B cell (primary cell): ENCODE measurements around the gene FAM151A. TPM values are rescaled to one million over a fixed set of nuclear protein-coding genes. Genes with fewer than 3 reads are reported as not detected.
A peak's percentile ranks its signal among the peaks of the same experiment; 100 is the strongest.

ENCODE experiments used
- ATAC-seq: fragments of 200-7000 bp; cut with Tn5 transposase; one replicate; pipeline ENCODE4 v1.10.0; 2021; ENCODE audit warnings: low read depth, mild to moderate bottlenecking, moderate number of reproducible peaks, moderate library complexity
- CTCF ChIA-PET: fragments of 350-600 bp; sonication (Branson Sonifier 250); formaldehyde crosslinking; loops from one replicate; lab custom pipeline; 2021; ENCODE audit warnings: antibody characterized with exemption, inconsistent platforms; lab: Charles Lee
- POLR2A ChIA-PET: fragments of 350-600 bp; sonication (Branson Sonifier 250); formaldehyde crosslinking; loops from one replicate; lab custom pipeline; 2021; ENCODE audit warnings: antibody characterized with exemption; lab: Charles Lee
- DNase-seq: peaks from one replicate; pipeline ENCODE4 v3.0.0; 2013
- H2AFZ ChIP-seq: 2 replicates; pipeline ENCODE4 v1.6.1; 2012; ENCODE audit warnings: mild to moderate bottlenecking, low read depth, low read length; ENCODE audit not compliant: insufficient read depth, poor library complexity, severe bottlenecking
- H3K27ac ChIP-seq, 2 donors: 1 replicate in 1 of 2; 2 replicates in 1 of 2; pipeline ENCODE4 v1.5.1; 2012 to 2013; ENCODE audit warnings: low read length in 2 of 2, mild to moderate bottlenecking in 2 of 2, moderate library complexity in 1 of 2
- H3K27me3 ChIP-seq, 4 experiments: fragments of 200-600 bp in 1 of 4; sonication (generic) in 1 of 4; replicated peaks in 1 of 4; 1 replicate in 2 of 4; 2 replicates in 2 of 4; pipeline versions ENCODE4 v1.6.1 to v1.7.0; 2013 to 2016; ENCODE audit warnings: low read length in 3 of 4, mild to moderate bottlenecking in 2 of 4, mixed read lengths in 1 of 4, moderate library complexity in 1 of 4; ENCODE audit not compliant: insufficient read depth in 4 of 4, control insufficient read depth in 3 of 4; ENCODE audit errors: control extremely low read depth in 1 of 4
- H3K36me3 ChIP-seq, 2 experiments: replicated peaks in 1 of 2; 1 replicate in 1 of 2; 2 replicates in 1 of 2; pipeline versions ENCODE4 v1.6.1 to v1.7.1; 2013; ENCODE audit warnings: low read length in 1 of 2; ENCODE audit not compliant: insufficient read depth in 2 of 2, control insufficient read depth in 1 of 2; ENCODE audit errors: control extremely low read depth in 1 of 2, extremely low read depth in 1 of 2
- H3K4me1 ChIP-seq, 2 donors: fragments of 200-600 bp in 1 of 2; sonication (generic) in 1 of 2; 1 replicate in 1 of 2; 2 replicates in 1 of 2; pipeline versions ENCODE4 v1.5.1 to v1.6.1; 2013 to 2017; ENCODE audit warnings: low read length in 2 of 2; ENCODE audit not compliant: control insufficient read depth in 2 of 2, insufficient read depth in 2 of 2
- H3K4me2 ChIP-seq: replicated peaks from 2 replicates; pipeline ENCODE3; 2012; ENCODE audit warnings: mild to moderate bottlenecking, low read depth, low read length; ENCODE audit not compliant: poor library complexity, severe bottlenecking
- H3K4me3 ChIP-seq, 5 experiments: fragments of 200-600 bp in 1 of 5; sonication (generic) in 1 of 5; 1 replicate in 3 of 5; 2 replicates in 2 of 5; pipeline versions ENCODE4 v1.5.1 to v1.7.0; 2011 to 2016; ENCODE audit warnings: low read length in 4 of 5, mild to moderate bottlenecking in 4 of 5, low read depth in 2 of 5, control low read depth in 1 of 5, moderate library complexity in 1 of 5; ENCODE audit not compliant: insufficient read depth in 1 of 5; ENCODE audit errors: control extremely low read depth in 1 of 5, extremely low read depth in 1 of 5
- H3K79me2 ChIP-seq: fragments of 200-600 bp; sonication (generic); one replicate; pipeline ENCODE4 v1.6.0; 2016; ENCODE audit warnings: low read length; ENCODE audit not compliant: control insufficient read depth, insufficient read depth
- H3K9ac ChIP-seq: fragments of 200-600 bp; sonication (generic); 2 replicates; pipeline ENCODE4 v1.6.1; 2017; ENCODE audit warnings: mild to moderate bottlenecking, low read length, moderate library complexity
- H3K9me3 ChIP-seq, 3 donors: one replicate each; pipeline versions ENCODE4 v1.6.1 to v1.7.1; 2013; ENCODE audit warnings: low read length in 2 of 3; ENCODE audit not compliant: control insufficient read depth in 2 of 3, insufficient read depth in 1 of 3; ENCODE audit errors: control extremely low read depth in 1 of 3
- H4K20me1 ChIP-seq: 2 replicates; pipeline ENCODE4 v1.6.0; 2012; ENCODE audit warnings: mild to moderate bottlenecking, low read length; ENCODE audit not compliant: insufficient read depth, control insufficient read depth, poor library complexity, severe bottlenecking
- H3K27ac Mint-ChIP-seq: one replicate; pipeline ENCODE4 v1.8.0; 2021; ENCODE audit warnings: mixed read lengths
- H3K27me3 Mint-ChIP-seq: one replicate; pipeline ENCODE4 v1.8.0; 2021; ENCODE audit warnings: mixed read lengths
- H3K4me1 Mint-ChIP-seq: one replicate; pipeline ENCODE4 v1.8.0; 2021; ENCODE audit warnings: mixed read lengths
- H3K4me3 Mint-ChIP-seq: one replicate; pipeline ENCODE4 v1.8.0; 2021; ENCODE audit warnings: mixed read lengths
- H3K9me3 Mint-ChIP-seq: one replicate; pipeline ENCODE4 v1.8.0; 2022; ENCODE audit warnings: mixed read lengths; ENCODE audit not compliant: insufficient read depth
- CTCF ChIP-seq: fragments of 200-600 bp; IDR thresholded peaks from one replicate; pipeline ENCODE4 v1.8.0; 2022; ENCODE audit warnings: antibody characterized with exemption, mild to moderate bottlenecking
- EZH2 ChIP-seq: IDR thresholded peaks from 2 replicates; pipeline ENCODE4 v1.6.1; 2012; ENCODE audit warnings: borderline replicate concordance, low read depth, mild to moderate bottlenecking, moderate library complexity, low read length; ENCODE audit not compliant: insufficient read depth, poor library complexity, severe bottlenecking
- WGBS: methylation state at CpG from one replicate; pipeline ENCODE4 v1.1.5; 2013; ENCODE audit warnings: missing lambda C conversion rate; ENCODE audit not compliant: insufficient coverage; 5-methylcytosine and 5-hydroxymethylcytosine counted together
- intact Hi-C: fragments of 100-400 bp; cut with micrococcal nuclease; formaldehyde crosslinking; loops from one replicate; pipeline ENCODE4 v1.10.0; 2022
- polyA minus RNA-seq: library from RNA; depleted of rRNA, polyadenylated mRNA; stranded (reverse); fragments of >200 nt; gene quantifications from 2 replicates; pipeline ENCODE4 v1.2.3, GENCODE V29; 2012
- polyA plus RNA-seq: library from polyadenylated mRNA; depleted of rRNA; stranded (reverse); fragments of >200 nt; gene quantifications from 2 replicates; pipeline ENCODE4 v1.2.3, GENCODE V29; 2012
- total RNA-seq, 2 donors: library from RNA; stranded (reverse); fragments of 120-200 nt in 1 of 2; gene quantifications; 1 replicate in 1 of 2; 2 replicates in 1 of 2; pipeline versions ENCODE4 v1.2.3 to v1.2.4, GENCODE V29; 2013 to 2022

The FAM151A gene
- total RNA-seq (not detected in 2 replicates), polyA plus RNA-seq (not detected in 2 replicates), polyA minus RNA-seq (not detected in 2 replicates)
- total RNA-seq (2013), result not detected

GRCh38 chr1:54623216-54624007 lies at the start of gene FAM151A:
Gene FAM151A, minus strand, starts transcription at chr1:54623525. Its CDS starts 130 bp downstream, at chr1:54623395.
- intact Hi-C loops, result no loop called here
- H3K9ac ChIP-seq, result no peak within 1 kb of the TSS
- TF ChIP-seq CTCF (no peak), EZH2 (no peak)
- ChIA-PET POLR2A (no interaction called here), CTCF (no interaction called here)
- no peaks in the 10 kb centered on the region for H3K4me1 ChIP-seq
- H3K9me3 ChIP-seq, result no peaks in the 10 kb centered on the region
- H3K4me3 ChIP-seq, result no peak within 1 kb of the TSS
- Mint-ChIP-seq H3K27me3 (peaks cover 12% of the 10 kb centered on the region), H3K27ac (no peak within 1 kb of the TSS), H3K9me3 (no peaks in the 10 kb centered on the region), H3K4me1 (no peaks in the 10 kb centered on the region), H3K4me3 (no peak within 1 kb of the TSS)
- ATAC-seq (no peak), DNase-seq (no peak)
- H2AFZ ChIP-seq, result no peak within 1 kb of the TSS
- no peaks in the 10 kb centered on the region for H3K27me3 ChIP-seq
- no peaks in the 10 kb centered on the region for H3K36me3 ChIP-seq
- H4K20me1 ChIP-seq, result no peaks in the 10 kb centered on the region
- H3K4me2 ChIP-seq, result no peak within 1 kb of the TSS
- WGBS, result 97% methylated on average over 17 of the region's 18 CpGs
- no peak within 1 kb of the TSS for H3K27ac ChIP-seq
- H3K79me2 ChIP-seq, result no peaks in the 10 kb centered on the region

GRCh38 chr1:54671985-54672608 lies 48.8 kb upstream of the FAM151A start:
- peaks cover 0 to 12% (median 2%) of the 10 kb centered on the region in 3 donors for H3K9me3 ChIP-seq
- H2AFZ ChIP-seq, result peak overlapping the region; percentile 20
- H4K20me1 ChIP-seq, result no peaks in the 10 kb centered on the region
- intact Hi-C loops, result no loop called here
- no peak overlapping the region for H3K4me3 ChIP-seq
- DNase-seq (peak; percentile 51), ATAC-seq (peak; percentile 56)
- Mint-ChIP-seq H3K4me3 (no peak overlapping the region), H3K9me3 (peaks cover 3% of the 10 kb centered on the region), H3K27me3 (no peaks in the 10 kb centered on the region), H3K27ac (no peak overlapping the region), H3K4me1 (no peaks in the 10 kb centered on the region)
- H3K27me3 ChIP-seq, result no peaks in the 10 kb centered on the region
- CTCF ChIA-PET, result interaction anchor here (0.6 to 2.4 kb wide), 4 partner anchors 129 to 140 kb away, joined by 3 to 11 read pairs (median 4); partner anchors contain the start of gene TTC22
- POLR2A ChIA-PET, result no interaction called here
- no peaks in the 10 kb centered on the region for H3K4me1 ChIP-seq
- H3K27ac ChIP-seq, result no peak overlapping the region
- H3K36me3 ChIP-seq, result no peaks in the 10 kb centered on the region
- no peak overlapping the region for H3K4me2 ChIP-seq
- H3K79me2 ChIP-seq, result no peaks in the 10 kb centered on the region
- no peak for TF ChIP-seq EZH2
- peak; percentile 69 for TF ChIP-seq CTCF
- 77% methylated on average over 3 of the region's 6 CpGs for WGBS
- H3K9ac ChIP-seq, result no peak overlapping the region
